Measurements from ENCODE around the gene DHRS12. TPM values are rescaled to one million over a fixed set of nuclear protein-coding genes. Genes with fewer than 3 reads are reported as not detected.

DHRS12 gene
- total RNA-seq, 1 experiment from 2014 or later, result 10.2 TPM

GRCh38 chr13:51781246-51782022 is 22.5 kb downstream of the DHRS12 start:
- Mint-ChIP-seq H3K36me3 (no peaks in the 10 kb centered on the region), H3K4me3 (no peak overlapping the region), H3K27ac (no peak overlapping the region), H3K9me3 (no peaks in the 10 kb centered on the region; the same call in 1 of the 2 replicates), H3K27me3 (ENCODE audit: low read depth) (no peaks in the 10 kb centered on the region), H3K4me1 (peaks cover 10% of the 10 kb centered on the region)
- ChIA-PET CTCF (interaction anchor here (0.6 to 4.4 kb wide), 6 partner anchors 17 to 1664 kb away, joined by 3 to 26 read pairs (median 4); no protein-coding TSS in a partner anchor), POLR2A (no interaction called here)
- peak; percentile 88 for ATAC-seq
- no peak for TF ChIP-seq ELF4 (CRISPR knock-in tag; IDR thresholded peaks at IDR 0.05; ENCODE audit: low read depth)
- DNase-seq (ENCODE audit: low spot score), result peak; percentile 56

- H3K4me1 Mint-ChIP-seq, result peaks cover 10% of the 10 kb centered on the region
- DNase-seq (ENCODE audit: low spot score) (no peak), ATAC-seq (no peak)
- H3K36me3 Mint-ChIP-seq, result no peaks in the 10 kb centered on the region
- no peaks in the 10 kb centered on the region for H3K27me3 Mint-ChIP-seq (ENCODE audit: low read depth)
- no peak overlapping the region for H3K27ac Mint-ChIP-seq
- no peaks in the 10 kb centered on the region; the same call in 1 of the 2 replicates for H3K9me3 Mint-ChIP-seq
- CTCF ChIA-PET, result interaction anchor here (4.4 kb wide), 1 partner anchor 18 kb away, joined by 26 read pairs; no protein-coding TSS in a partner anchor
- POLR2A ChIA-PET, result no interaction called here
- H3K4me3 Mint-ChIP-seq, result no peak overlapping the region
- TF ChIP-seq RORB (CRISPR knock-in tag; IDR thresholded peaks at IDR 0.05) (no peak), FOXJ3 (CRISPR knock-in tag; IDR thresholded peaks at IDR 0.05; ENCODE audit: borderline replicate concordance) (no peak), ZNF317 (CRISPR knock-in tag; IDR thresholded peaks at IDR 0.05; ENCODE audit: borderline replicate concordance, low read depth) (no peak), FOXP1 (CRISPR knock-in tag; IDR thresholded peaks at IDR 0.05; ENCODE audit: borderline replicate concordance) (no peak), RELA (CRISPR knock-in tag; IDR thresholded peaks at IDR 0.05; ENCODE audit: borderline replicate concordance) (no peak), MAX (CRISPR knock-in tag; IDR thresholded peaks at IDR 0.05) (no peak), HMGXB4 (CRISPR knock-in tag; IDR thresholded peaks at IDR 0.05) (no peak), ATF2 (CRISPR knock-in tag; IDR thresholded peaks at IDR 0.05; ENCODE audit: borderline replicate concordance, low read depth) (no peak), CTCF (IDR thresholded peaks at IDR 0.05) (no peak), ZNF138 (CRISPR knock-in tag; conservative IDR thresholded peaks at IDR 0.05) (no peak), ESRRA (CRISPR knock-in tag; IDR thresholded peaks at IDR 0.05; ENCODE audit: borderline replicate concordance) (no peak), ZNF281 (CRISPR knock-in tag; IDR thresholded peaks at IDR 0.05) (no peak), ATF6 (CRISPR knock-in tag; IDR thresholded peaks at IDR 0.05) (no peak)
- TF ChIP-seq, protein P1, sequence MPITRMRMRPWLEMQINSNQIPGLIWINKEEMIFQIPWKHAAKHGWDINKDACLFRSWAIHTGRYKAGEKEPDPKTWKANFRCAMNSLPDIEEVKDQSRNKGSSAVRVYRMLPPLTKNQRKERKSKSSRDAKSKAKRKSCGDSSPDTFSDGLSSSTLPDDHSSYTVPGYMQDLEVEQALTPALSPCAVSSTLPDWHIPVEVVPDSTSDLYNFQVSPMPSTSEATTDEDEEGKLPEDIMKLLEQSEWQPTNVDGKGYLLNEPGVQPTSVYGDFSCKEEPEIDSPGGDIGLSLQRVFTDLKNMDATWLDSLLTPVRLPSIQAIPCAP (CRISPR knock-in tag; IDR thresholded peaks at IDR 0.05), result no peak
- TF ChIP-seq, protein P2, sequence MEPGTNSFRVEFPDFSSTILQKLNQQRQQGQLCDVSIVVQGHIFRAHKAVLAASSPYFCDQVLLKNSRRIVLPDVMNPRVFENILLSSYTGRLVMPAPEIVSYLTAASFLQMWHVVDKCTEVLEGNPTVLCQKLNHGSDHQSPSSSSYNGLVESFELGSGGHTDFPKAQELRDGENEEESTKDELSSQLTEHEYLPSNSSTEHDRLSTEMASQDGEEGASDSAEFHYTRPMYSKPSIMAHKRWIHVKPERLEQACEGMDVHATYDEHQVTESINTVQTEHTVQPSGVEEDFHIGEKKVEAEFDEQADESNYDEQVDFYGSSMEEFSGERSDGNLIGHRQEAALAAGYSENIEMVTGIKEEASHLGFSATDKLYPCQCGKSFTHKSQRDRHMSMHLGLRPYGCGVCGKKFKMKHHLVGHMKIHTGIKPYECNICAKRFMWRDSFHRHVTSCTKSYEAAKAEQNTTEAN (CRISPR knock-in tag; IDR thresholded peaks at IDR 0.05), result no peak
- TF ChIP-seq, protein P3, sequence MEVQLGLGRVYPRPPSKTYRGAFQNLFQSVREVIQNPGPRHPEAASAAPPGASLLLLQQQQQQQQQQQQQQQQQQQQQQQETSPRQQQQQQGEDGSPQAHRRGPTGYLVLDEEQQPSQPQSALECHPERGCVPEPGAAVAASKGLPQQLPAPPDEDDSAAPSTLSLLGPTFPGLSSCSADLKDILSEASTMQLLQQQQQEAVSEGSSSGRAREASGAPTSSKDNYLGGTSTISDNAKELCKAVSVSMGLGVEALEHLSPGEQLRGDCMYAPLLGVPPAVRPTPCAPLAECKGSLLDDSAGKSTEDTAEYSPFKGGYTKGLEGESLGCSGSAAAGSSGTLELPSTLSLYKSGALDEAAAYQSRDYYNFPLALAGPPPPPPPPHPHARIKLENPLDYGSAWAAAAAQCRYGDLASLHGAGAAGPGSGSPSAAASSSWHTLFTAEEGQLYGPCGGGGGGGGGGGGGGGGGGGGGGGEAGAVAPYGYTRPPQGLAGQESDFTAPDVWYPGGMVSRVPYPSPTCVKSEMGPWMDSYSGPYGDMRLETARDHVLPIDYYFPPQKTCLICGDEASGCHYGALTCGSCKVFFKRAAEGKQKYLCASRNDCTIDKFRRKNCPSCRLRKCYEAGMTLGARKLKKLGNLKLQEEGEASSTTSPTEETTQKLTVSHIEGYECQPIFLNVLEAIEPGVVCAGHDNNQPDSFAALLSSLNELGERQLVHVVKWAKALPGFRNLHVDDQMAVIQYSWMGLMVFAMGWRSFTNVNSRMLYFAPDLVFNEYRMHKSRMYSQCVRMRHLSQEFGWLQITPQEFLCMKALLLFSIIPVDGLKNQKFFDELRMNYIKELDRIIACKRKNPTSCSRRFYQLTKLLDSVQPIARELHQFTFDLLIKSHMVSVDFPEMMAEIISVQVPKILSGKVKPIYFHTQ (CRISPR knock-in tag; IDR thresholded peaks at IDR 0.05), result no peak
These were observed 23.9 kb downstream of the DHRS12 start for GRCh38 chr13:51780099-51780498.

All from WTC11 (cell line).